Measurements from ENCODE around the gene TLR3.
A peak's percentile ranks its signal among the peaks of the same experiment; 100 is the strongest.

Gene TLR3

GRCh38 chr4:186058253-186058979 is 10.5 kb upstream of the TLR3 start:
- TF ChIP-seq CTCF (IDR thresholded peaks at IDR 0.05; ENCODE audit: low read depth, low read length) = no peak
- no peak overlapping the region for H3K4me3 ChIP-seq (ENCODE audit: low read depth, low read length)

GRCh38 chr4:186058980-186059316 is 10.0 kb upstream of the TLR3 start:
- H3K4me3 ChIP-seq (ENCODE audit: low read depth, low read length) = no peak overlapping the region
- no peak for TF ChIP-seq CTCF (IDR thresholded peaks at IDR 0.05; ENCODE audit: low read depth, low read length)

- no peak overlapping the region for H3K4me3 ChIP-seq (ENCODE audit: low read depth, low read length)
- TF ChIP-seq CTCF (IDR thresholded peaks at IDR 0.05; ENCODE audit: low read depth, low read length) = no peak
Observed at GRCh38 chr4:186061921-186062320, 7.0 kb upstream of the TLR3 start.

- no peak for TF ChIP-seq CTCF (IDR thresholded peaks at IDR 0.05; ENCODE audit: low read depth, low read length)
- peak overlapping the region; percentile 56; the same call in 1 of the 2 replicates for H3K4me3 ChIP-seq (ENCODE audit: low read depth, low read length)
Observed at GRCh38 chr4:186067757-186068385, 1.1 kb upstream of the TLR3 start.

- no peak for TF ChIP-seq CTCF (IDR thresholded peaks at IDR 0.05; ENCODE audit: low read depth, low read length)
- no peak overlapping the region for H3K4me3 ChIP-seq (ENCODE audit: low read depth, low read length)
Observed at GRCh38 chr4:186069729-186070128, 773 bp downstream of the TLR3 start.

- TF ChIP-seq CTCF (IDR thresholded peaks at IDR 0.05; ENCODE audit: low read depth, low read length) = no peak
- H3K4me3 ChIP-seq (ENCODE audit: low read depth, low read length) = no peak overlapping the region
Observed at GRCh38 chr4:186072516-186072915, 3.6 kb downstream of the TLR3 start.

GRCh38 chr4:186074189-186074588 is 5.2 kb downstream of the TLR3 start:
- H3K4me3 ChIP-seq (ENCODE audit: low read depth, low read length) = no peak overlapping the region
- TF ChIP-seq CTCF (IDR thresholded peaks at IDR 0.05; ENCODE audit: low read depth, low read length) = no peak
